IMR-90 (cell line): ENCODE data around the gene CDT1. TPM values are rescaled to one million over a fixed set of nuclear protein-coding genes. Genes with fewer than 3 reads are reported as not detected.

Experiments
- ATAC-seq: fragments of 200-7000 bp; cut with Tn5 transposase; 2 replicates; pipeline ENCODE4 v1.9.1; 2020; ENCODE audit warnings: low read depth, mild to moderate bottlenecking, moderate library complexity
- BruUV-seq: library from RNA; stranded (reverse); fragments of 400-500 nt; replicated peaks from 2 replicates; lab custom pipeline; 2021; lab: Mats Ljungman, UMichigan
- CTCF ChIA-PET: fragments of 300-600 bp; formaldehyde crosslinking; extraction: SDS; loops from one replicate; lab custom pipeline; 2021; ENCODE audit warnings: antibody characterized with exemption; lab: Yijun Ruan, JAX
- POLR2A ChIA-PET: fragments of 300-600 bp; sonication (Branson Sonifier 250); formaldehyde crosslinking; loops from one replicate; lab custom pipeline; 2022; ENCODE audit warnings: antibody characterized with exemption; ENCODE audit not compliant: unreplicated experiment; lab: Charles Lee
- DNase-seq: peaks from one replicate; pipeline ENCODE4 v3.0.0; 2013
- H2AFZ ChIP-seq: replicated peaks from 2 replicates; pipeline ENCODE3; 2013; ENCODE audit warnings: low read length, mild to moderate bottlenecking; ENCODE audit not compliant: poor library complexity
- H2AK5ac ChIP-seq: 2 replicates; pipeline ENCODE4 v1.6.1; 2013; ENCODE audit warnings: low read depth, low read length, inconsistent platforms
- H2AK9ac ChIP-seq: replicated peaks from 2 replicates; pipeline ENCODE3; 2013; ENCODE audit warnings: mild to moderate bottlenecking, low read depth, low read length, moderate library complexity; ENCODE audit not compliant: poor library complexity
- H2BK120ac ChIP-seq: 2 replicates; pipeline ENCODE4 v1.6.1; 2013; ENCODE audit warnings: low read depth, low read length, inconsistent platforms
- H2BK15ac ChIP-seq: 3 replicates; pipeline ENCODE4 v1.6.1; 2013; ENCODE audit warnings: low read depth, low read length, inconsistent platforms
- H2BK20ac ChIP-seq: 2 replicates; pipeline ENCODE4 v1.6.1; 2013; ENCODE audit warnings: low read depth, mild to moderate bottlenecking, inconsistent platforms, low read length, moderate library complexity
- H2BK5ac ChIP-seq: 2 replicates; pipeline ENCODE4 v1.6.1; 2013; ENCODE audit warnings: mild to moderate bottlenecking, low read depth, low read length, inconsistent platforms; ENCODE audit not compliant: poor library complexity, severe bottlenecking
- H3K14ac ChIP-seq: replicated peaks from 2 replicates; pipeline ENCODE4 v1.6.1; 2013; ENCODE audit warnings: low read depth, low read length, inconsistent platforms
- H3K18ac ChIP-seq: 2 replicates; pipeline ENCODE4 v1.6.1; 2013; ENCODE audit warnings: low read depth, low read length, control low read depth
- H3K23ac ChIP-seq: 2 replicates; pipeline ENCODE4 v1.6.1; 2013; ENCODE audit warnings: low read depth, low read length, inconsistent platforms
- H3K27ac ChIP-seq: 2 replicates; pipeline ENCODE4 v1.5.1; 2013; ENCODE audit warnings: mild to moderate bottlenecking, control low read depth, low read length; ENCODE audit not compliant: insufficient read depth
- H3K27me3 ChIP-seq: 2 replicates; pipeline ENCODE4 v1.6.1; 2013; ENCODE audit warnings: low read length; ENCODE audit not compliant: control insufficient read depth, insufficient read depth
- H3K36me3 ChIP-seq: 2 replicates; pipeline ENCODE4 v1.6.1; 2013; ENCODE audit warnings: low read length, mixed read lengths; ENCODE audit not compliant: control insufficient read depth, insufficient read depth
- H3K4ac ChIP-seq: 2 replicates; pipeline ENCODE4 v1.6.1; 2013; ENCODE audit warnings: low read depth, low read length, inconsistent platforms
- H3K4me1 ChIP-seq: 2 replicates; pipeline ENCODE4 v1.6.1; 2013; ENCODE audit warnings: low read length, mixed read lengths; ENCODE audit not compliant: control insufficient read depth, insufficient read depth
- H3K4me2 ChIP-seq: 2 replicates; pipeline ENCODE4 v1.6.1; 2013; ENCODE audit warnings: low read depth, mild to moderate bottlenecking, control low read depth, low read length, moderate library complexity
- H3K4me3 ChIP-seq: 2 replicates; pipeline ENCODE4 v1.5.1; 2013; ENCODE audit warnings: low read depth, mild to moderate bottlenecking, control low read depth, low read length, moderate library complexity; ENCODE audit not compliant: insufficient read depth
- H3K56ac ChIP-seq: 2 replicates; pipeline ENCODE4 v1.6.1; 2013; ENCODE audit warnings: low read length, inconsistent platforms; ENCODE audit not compliant: insufficient read depth; ENCODE audit errors: extremely low read depth
- H3K79me1 ChIP-seq, 2 experiments: 2 replicates each; pipeline ENCODE4 v1.6.1; 2013; ENCODE audit warnings: low read length in 2 of 2, inconsistent platforms in 1 of 2, low read depth in 1 of 2
- H3K9ac ChIP-seq: 2 replicates; pipeline ENCODE4 v1.6.1; 2013; ENCODE audit warnings: low read depth, low read length, control low read depth
- H3K9me1 ChIP-seq: 2 replicates; pipeline ENCODE4 v1.6.1; 2013; ENCODE audit warnings: low read length, inconsistent platforms; ENCODE audit not compliant: insufficient read depth
- H3K9me3 ChIP-seq: 2 replicates; pipeline ENCODE4 v1.6.1; 2013; ENCODE audit warnings: low read length; ENCODE audit not compliant: control insufficient read depth, insufficient read depth
- H4K20me1 ChIP-seq: 2 replicates; pipeline ENCODE4 v1.6.1; 2013; ENCODE audit warnings: low read length, inconsistent platforms; ENCODE audit not compliant: insufficient read depth
- H4K5ac ChIP-seq: 2 replicates; pipeline ENCODE4 v1.6.1; 2013; ENCODE audit warnings: mild to moderate bottlenecking, low read depth, low read length, control low read depth
- H4K8ac ChIP-seq, 2 experiments: 2 replicates each; pipeline ENCODE4 v1.6.1; 2013; ENCODE audit warnings: low read depth in 2 of 2, low read length in 2 of 2, control low read depth in 1 of 2, inconsistent platforms in 1 of 2
- H4K91ac ChIP-seq: 2 replicates; pipeline ENCODE4 v1.6.1; 2013; ENCODE audit warnings: low read depth, low read length, inconsistent platforms; ENCODE audit not compliant: insufficient read depth
- BHLHE40 ChIP-seq: fragments of 150-350 bp; IDR thresholded peaks from 2 replicates; pipeline ENCODE4 v1.6.1; 2016; ENCODE audit warnings: mild to moderate bottlenecking, low read depth, low read length
- CEBPB ChIP-seq: IDR thresholded peaks from 2 replicates; pipeline ENCODE4 v1.6.1; 2012; ENCODE audit warnings: low read depth, low read length, improper control_type of control experiment
- CHD1 ChIP-seq: IDR thresholded peaks from 2 replicates; pipeline ENCODE4 v1.6.1; 2012; ENCODE audit warnings: low read depth, low read length, improper control_type of control experiment
- FOS ChIP-seq: fragments of 150-350 bp; IDR thresholded peaks from 2 replicates; pipeline ENCODE4 v1.6.1; 2016; ENCODE audit warnings: low read depth, low read length
- MAFK ChIP-seq: IDR thresholded peaks from 2 replicates; pipeline ENCODE4 v1.6.1; 2012; ENCODE audit warnings: low read depth, low read length, improper control_type of control experiment
- MAZ ChIP-seq: IDR thresholded peaks from 2 replicates; pipeline ENCODE4 v1.6.1; 2012; ENCODE audit warnings: low read depth, mild to moderate bottlenecking, low read length, improper control_type of control experiment, moderate library complexity, borderline replicate concordance
- MXI1 ChIP-seq: IDR thresholded peaks from 2 replicates; pipeline ENCODE4 v1.6.1; 2012; ENCODE audit warnings: low read depth, mild to moderate bottlenecking, low read length, moderate library complexity, borderline replicate concordance
- NFE2L2 ChIP-seq: fragments of 150-350 bp; IDR thresholded peaks from 2 replicates; pipeline ENCODE4 v1.6.1; 2016; ENCODE audit warnings: low read depth, mild to moderate bottlenecking, low read length
- POLR2A ChIP-seq: IDR thresholded peaks from 2 replicates; pipeline ENCODE4 v1.6.1; 2012; ENCODE audit warnings: mild to moderate bottlenecking, low read depth, low read length
- RAD21 ChIP-seq: IDR thresholded peaks from 2 replicates; pipeline ENCODE4 v1.6.1; 2012; ENCODE audit warnings: low read length, improper control_type of control experiment
- RCOR1 ChIP-seq: IDR thresholded peaks from 2 replicates; pipeline ENCODE4 v1.6.1; 2012; ENCODE audit warnings: mild to moderate bottlenecking, low read length, improper control_type of control experiment; ENCODE audit not compliant: insufficient replicate concordance
- RFX5 ChIP-seq: IDR thresholded peaks from 2 replicates; pipeline ENCODE4 v1.8.0; 2012; ENCODE audit warnings: low read depth, mild to moderate bottlenecking, low read length, moderate library complexity
- SMC3 ChIP-seq: fragments of 150-350 bp; IDR thresholded peaks from 2 replicates; pipeline ENCODE4 v1.6.1; 2016; ENCODE audit warnings: low read depth, mild to moderate bottlenecking, antibody characterized with exemption, low read length, moderate library complexity
- WGBS, 2 experiments: methylation state at CpG; one replicate each; pipeline versions ENCODE4 v1.1.5 to v1.1.7; 2013; ENCODE audit warnings: missing lambda C conversion rate in 2 of 2; ENCODE audit not compliant: insufficient read length in 1 of 2; ENCODE audit errors: extremely low coverage in 2 of 2; 5-methylcytosine and 5-hydroxymethylcytosine counted together
- dilution Hi-C: fragments of 300-500 bp; cut with HindIII; formaldehyde crosslinking; loops from one replicate; pipeline ENCODE4 v1.14.3; 2018; ENCODE audit warnings: low sequenced_read_pairs; ENCODE audit not compliant: unreplicated experiment
- in situ Hi-C: fragments of 300-500 bp; cut with MboI; formaldehyde crosslinking; loops from 3 replicates; pipeline ENCODE4 v1.14.3; 2019; ENCODE audit warnings: low sequenced_read_pairs, inconsistent platforms, mixed read lengths
- intact Hi-C: fragments of 100-400 bp; cut with micrococcal nuclease; formaldehyde crosslinking; loops from 2 replicates; pipeline ENCODE4 v1.10.0; 2022
- polyA plus RNA-seq, 3 experiments: library from polyadenylated mRNA; depleted of rRNA; stranded (reverse); fragments of >200 nt; gene quantifications; 2 replicates each; pipeline ENCODE4 v1.2.3, GENCODE V29; 2012; ENCODE audit warnings: low replicate concordance in 1 of 3
- total RNA-seq: library from RNA; depleted of rRNA; stranded (reverse); fragments of >200 nt; gene quantifications from 2 replicates; pipeline ENCODE4 v1.2.3, GENCODE V29; 2012
- TF ChIP-seq, protein P1 (sequence below): fragments of 150-350 bp; IDR thresholded peaks from 2 replicates; pipeline ENCODE4 v1.6.1; 2017; ENCODE audit warnings: mild to moderate bottlenecking, antibody characterized with exemption, low read length, low read depth
- TF ChIP-seq, protein P2 (sequence below): conservative IDR thresholded peaks from 2 replicates; pipeline ENCODE4 v1.5.1; 2012; ENCODE audit warnings: mild to moderate bottlenecking, low read depth, low read length, improper control_type of control experiment
- TF ChIP-seq, protein P3 (sequence below): fragments of 150-350 bp; IDR thresholded peaks from 2 replicates; pipeline ENCODE4 v1.6.1; 2016; ENCODE audit warnings: low read depth, mild to moderate bottlenecking, low read length, moderate library complexity, borderline replicate concordance

Gene CDT1
- total and polyA plus RNA-seq, 2 of the 4 experiments (the other 2 are of a cell fraction): 3.2 to 11.8 TPM

DNA sequence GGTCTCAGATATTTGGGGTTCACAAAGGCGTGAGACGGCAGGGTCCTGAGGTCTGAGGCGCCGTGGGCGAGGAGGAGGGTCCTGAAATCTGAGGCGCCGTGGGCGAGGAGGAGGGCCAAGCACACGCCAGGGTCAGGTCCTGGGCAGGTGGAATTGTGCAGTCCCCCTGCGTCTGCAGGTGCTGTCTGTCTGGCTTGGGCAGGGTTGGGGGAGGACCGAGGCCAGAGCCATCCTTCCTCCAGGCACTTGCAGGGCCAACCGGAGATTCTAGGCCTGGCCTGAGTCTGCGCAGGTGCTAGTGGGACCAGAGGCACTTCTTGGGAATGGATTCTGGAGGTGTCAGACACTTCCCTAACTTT, 10.5 kb downstream of the CDT1 start:
- peaks cover 24% of the 10 kb centered on the region for H3K4me1 ChIP-seq
- H2BK5ac ChIP-seq: no peak overlapping the region
- H3K14ac ChIP-seq: no peak overlapping the region
- BruUV-seq: no TSS peak
- no peaks in the 10 kb centered on the region for H3K9me3 ChIP-seq
- H4K91ac ChIP-seq: no peak overlapping the region
- no peak overlapping the region for H3K56ac ChIP-seq
- H4K20me1 ChIP-seq: peaks cover 21% of the 10 kb centered on the region
- no peak overlapping the region for H2BK20ac ChIP-seq
- no peaks in the 10 kb centered on the region for H3K27me3 ChIP-seq
- TF ChIP-seq FOS: no peak
- no peak for TF ChIP-seq MAZ
- TF ChIP-seq, protein P1, sequence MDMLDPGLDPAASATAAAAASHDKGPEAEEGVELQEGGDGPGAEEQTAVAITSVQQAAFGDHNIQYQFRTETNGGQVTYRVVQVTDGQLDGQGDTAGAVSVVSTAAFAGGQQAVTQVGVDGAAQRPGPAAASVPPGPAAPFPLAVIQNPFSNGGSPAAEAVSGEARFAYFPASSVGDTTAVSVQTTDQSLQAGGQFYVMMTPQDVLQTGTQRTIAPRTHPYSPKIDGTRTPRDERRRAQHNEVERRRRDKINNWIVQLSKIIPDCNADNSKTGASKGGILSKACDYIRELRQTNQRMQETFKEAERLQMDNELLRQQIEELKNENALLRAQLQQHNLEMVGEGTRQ: no peak
- TF ChIP-seq, protein P2, sequence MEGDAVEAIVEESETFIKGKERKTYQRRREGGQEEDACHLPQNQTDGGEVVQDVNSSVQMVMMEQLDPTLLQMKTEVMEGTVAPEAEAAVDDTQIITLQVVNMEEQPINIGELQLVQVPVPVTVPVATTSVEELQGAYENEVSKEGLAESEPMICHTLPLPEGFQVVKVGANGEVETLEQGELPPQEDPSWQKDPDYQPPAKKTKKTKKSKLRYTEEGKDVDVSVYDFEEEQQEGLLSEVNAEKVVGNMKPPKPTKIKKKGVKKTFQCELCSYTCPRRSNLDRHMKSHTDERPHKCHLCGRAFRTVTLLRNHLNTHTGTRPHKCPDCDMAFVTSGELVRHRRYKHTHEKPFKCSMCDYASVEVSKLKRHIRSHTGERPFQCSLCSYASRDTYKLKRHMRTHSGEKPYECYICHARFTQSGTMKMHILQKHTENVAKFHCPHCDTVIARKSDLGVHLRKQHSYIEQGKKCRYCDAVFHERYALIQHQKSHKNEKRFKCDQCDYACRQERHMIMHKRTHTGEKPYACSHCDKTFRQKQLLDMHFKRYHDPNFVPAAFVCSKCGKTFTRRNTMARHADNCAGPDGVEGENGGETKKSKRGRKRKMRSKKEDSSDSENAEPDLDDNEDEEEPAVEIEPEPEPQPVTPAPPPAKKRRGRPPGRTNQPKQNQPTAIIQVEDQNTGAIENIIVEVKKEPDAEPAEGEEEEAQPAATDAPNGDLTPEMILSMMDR: no peak
- no peak for TF ChIP-seq RAD21
- TF ChIP-seq BHLHE40: no peak
- no peak for TF ChIP-seq CHD1
- TF ChIP-seq RFX5: no peak
- no peak for TF ChIP-seq SMC3
- no peak for TF ChIP-seq NFE2L2
- TF ChIP-seq CEBPB: no peak
- no peak for TF ChIP-seq MAFK
- no peak for TF ChIP-seq RCOR1
- TF ChIP-seq, protein P3, sequence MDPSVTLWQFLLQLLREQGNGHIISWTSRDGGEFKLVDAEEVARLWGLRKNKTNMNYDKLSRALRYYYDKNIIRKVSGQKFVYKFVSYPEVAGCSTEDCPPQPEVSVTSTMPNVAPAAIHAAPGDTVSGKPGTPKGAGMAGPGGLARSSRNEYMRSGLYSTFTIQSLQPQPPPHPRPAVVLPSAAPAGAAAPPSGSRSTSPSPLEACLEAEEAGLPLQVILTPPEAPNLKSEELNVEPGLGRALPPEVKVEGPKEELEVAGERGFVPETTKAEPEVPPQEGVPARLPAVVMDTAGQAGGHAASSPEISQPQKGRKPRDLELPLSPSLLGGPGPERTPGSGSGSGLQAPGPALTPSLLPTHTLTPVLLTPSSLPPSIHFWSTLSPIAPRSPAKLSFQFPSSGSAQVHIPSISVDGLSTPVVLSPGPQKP: no peak
- no peak for TF ChIP-seq POLR2A
- no peak for TF ChIP-seq MXI1
- intact Hi-C loops: loop anchor here (5.0 kb wide), 1 partner anchor 403 kb away; the partner anchor contains the start of gene ZNF778
- ChIA-PET POLR2A (no interaction called here), CTCF (no interaction called here)
- H3K4ac ChIP-seq: no peak overlapping the region
- H3K79me1 ChIP-seq: peaks cover 4 to 25% of the 10 kb centered on the region in 2 experiments; a peak in 2 of 4 replicates
- H3K4me2 ChIP-seq: no peak overlapping the region
- H3K36me3 ChIP-seq: peaks cover 6% of the 10 kb centered on the region
- no peak overlapping the region for H3K9ac ChIP-seq
- H3K23ac ChIP-seq: no peak overlapping the region
- H2AK9ac ChIP-seq: no peak overlapping the region
- dilution Hi-C loops: no loop called here
- H3K9me1 ChIP-seq: peaks cover 5% of the 10 kb centered on the region
- no peak overlapping the region for H2BK120ac ChIP-seq
- H2BK15ac ChIP-seq: no peak overlapping the region
- H2AK5ac ChIP-seq: no peak overlapping the region
- in situ Hi-C loops: no loop called here
- H2AFZ ChIP-seq: no peak overlapping the region
- H4K8ac ChIP-seq: no peak overlapping the region
- ATAC-seq (no peak), DNase-seq (no peak)
- H3K18ac ChIP-seq: no peak overlapping the region
- H3K4me3 ChIP-seq: no peak overlapping the region
- no peak overlapping the region for H3K27ac ChIP-seq
- H4K5ac ChIP-seq: no peak overlapping the region
- 100% methylated on average over 1 of the region's 13 CpGs; no CpG with 5 or more reads in 1 of the 2 experiments for WGBS, 2 experiments
